22Rv1 (cell line): Measurements from ENCODE around the gene RNASE12.
"Not testable (repeated sequence)": the region's sequence is repeated elsewhere in the genome, so short reads cannot be mapped to it uniquely, and the experiment has no call there.

Experiments used
- ZFX ChIP-seq: fragments of 450-650 bp; IDR thresholded peaks from 2 replicates; pipeline ENCODE4 v1.6.1; 2017; ENCODE audit warnings: antibody characterized with exemption, borderline replicate concordance
- TF ChIP-seq, protein P1 (sequence below): fragments of 450-650 bp; IDR thresholded peaks from 2 replicates; pipeline ENCODE4 v1.5.1; 2017; ENCODE audit warnings: mild to moderate bottlenecking

GRCh38 chr14:20572382-20572990 lies 18.7 kb downstream of the RNASE12 start:
- TF ChIP-seq, protein P1, sequence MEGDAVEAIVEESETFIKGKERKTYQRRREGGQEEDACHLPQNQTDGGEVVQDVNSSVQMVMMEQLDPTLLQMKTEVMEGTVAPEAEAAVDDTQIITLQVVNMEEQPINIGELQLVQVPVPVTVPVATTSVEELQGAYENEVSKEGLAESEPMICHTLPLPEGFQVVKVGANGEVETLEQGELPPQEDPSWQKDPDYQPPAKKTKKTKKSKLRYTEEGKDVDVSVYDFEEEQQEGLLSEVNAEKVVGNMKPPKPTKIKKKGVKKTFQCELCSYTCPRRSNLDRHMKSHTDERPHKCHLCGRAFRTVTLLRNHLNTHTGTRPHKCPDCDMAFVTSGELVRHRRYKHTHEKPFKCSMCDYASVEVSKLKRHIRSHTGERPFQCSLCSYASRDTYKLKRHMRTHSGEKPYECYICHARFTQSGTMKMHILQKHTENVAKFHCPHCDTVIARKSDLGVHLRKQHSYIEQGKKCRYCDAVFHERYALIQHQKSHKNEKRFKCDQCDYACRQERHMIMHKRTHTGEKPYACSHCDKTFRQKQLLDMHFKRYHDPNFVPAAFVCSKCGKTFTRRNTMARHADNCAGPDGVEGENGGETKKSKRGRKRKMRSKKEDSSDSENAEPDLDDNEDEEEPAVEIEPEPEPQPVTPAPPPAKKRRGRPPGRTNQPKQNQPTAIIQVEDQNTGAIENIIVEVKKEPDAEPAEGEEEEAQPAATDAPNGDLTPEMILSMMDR: not testable (repeated sequence)
- TF ChIP-seq ZFX: not testable (repeated sequence)
